ENCODE measurements around the gene CALY.

DNA sequence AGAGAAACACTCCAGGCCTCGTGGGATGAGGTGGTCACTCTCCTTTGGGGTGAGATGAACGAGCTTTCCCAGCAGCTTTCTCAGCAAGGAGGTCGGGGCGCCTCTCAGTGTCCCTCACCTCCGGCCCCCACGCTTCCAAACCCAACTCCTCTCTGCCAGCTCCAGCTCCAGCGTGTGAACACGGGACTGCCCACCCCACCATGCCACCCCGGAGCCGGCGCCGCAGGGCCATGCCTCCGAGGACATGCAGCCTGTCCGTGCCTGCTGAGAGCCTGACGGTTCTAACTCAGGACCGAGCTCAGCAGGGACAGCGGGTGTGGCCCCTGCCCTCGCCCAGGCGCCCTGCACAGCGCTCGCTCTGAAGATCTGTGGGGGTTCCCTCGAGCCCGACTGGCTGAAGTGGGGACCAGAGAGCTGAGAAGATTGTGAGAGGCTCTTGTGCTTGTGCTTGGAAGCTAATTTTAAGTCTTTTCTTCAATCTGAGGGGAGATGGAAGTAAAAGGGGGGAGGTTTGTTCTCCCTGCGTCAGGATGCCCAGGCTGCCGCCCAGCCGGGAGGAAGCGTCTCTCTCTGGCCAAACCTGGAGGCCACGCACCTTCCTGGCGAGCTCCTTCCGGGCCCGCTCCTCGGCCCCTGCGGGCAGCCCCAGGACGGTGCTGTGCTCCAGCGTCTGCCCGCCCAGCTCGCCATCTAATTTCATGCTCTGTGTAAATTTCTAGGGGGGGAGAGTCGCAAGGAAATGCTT, 54.9 kb downstream of the CALY start:
- TF ChIP-seq, protein P1, sequence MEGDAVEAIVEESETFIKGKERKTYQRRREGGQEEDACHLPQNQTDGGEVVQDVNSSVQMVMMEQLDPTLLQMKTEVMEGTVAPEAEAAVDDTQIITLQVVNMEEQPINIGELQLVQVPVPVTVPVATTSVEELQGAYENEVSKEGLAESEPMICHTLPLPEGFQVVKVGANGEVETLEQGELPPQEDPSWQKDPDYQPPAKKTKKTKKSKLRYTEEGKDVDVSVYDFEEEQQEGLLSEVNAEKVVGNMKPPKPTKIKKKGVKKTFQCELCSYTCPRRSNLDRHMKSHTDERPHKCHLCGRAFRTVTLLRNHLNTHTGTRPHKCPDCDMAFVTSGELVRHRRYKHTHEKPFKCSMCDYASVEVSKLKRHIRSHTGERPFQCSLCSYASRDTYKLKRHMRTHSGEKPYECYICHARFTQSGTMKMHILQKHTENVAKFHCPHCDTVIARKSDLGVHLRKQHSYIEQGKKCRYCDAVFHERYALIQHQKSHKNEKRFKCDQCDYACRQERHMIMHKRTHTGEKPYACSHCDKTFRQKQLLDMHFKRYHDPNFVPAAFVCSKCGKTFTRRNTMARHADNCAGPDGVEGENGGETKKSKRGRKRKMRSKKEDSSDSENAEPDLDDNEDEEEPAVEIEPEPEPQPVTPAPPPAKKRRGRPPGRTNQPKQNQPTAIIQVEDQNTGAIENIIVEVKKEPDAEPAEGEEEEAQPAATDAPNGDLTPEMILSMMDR (IDR thresholded peaks at IDR 0.05) = no peak
- no peak for TF ChIP-seq POLR2AphosphoS5 (IDR thresholded peaks at IDR 0.05)

Measured in esophagus muscularis mucosa (tissue), 3 donors.